ENCODE measurements around the gene TOPORS.

DNA sequence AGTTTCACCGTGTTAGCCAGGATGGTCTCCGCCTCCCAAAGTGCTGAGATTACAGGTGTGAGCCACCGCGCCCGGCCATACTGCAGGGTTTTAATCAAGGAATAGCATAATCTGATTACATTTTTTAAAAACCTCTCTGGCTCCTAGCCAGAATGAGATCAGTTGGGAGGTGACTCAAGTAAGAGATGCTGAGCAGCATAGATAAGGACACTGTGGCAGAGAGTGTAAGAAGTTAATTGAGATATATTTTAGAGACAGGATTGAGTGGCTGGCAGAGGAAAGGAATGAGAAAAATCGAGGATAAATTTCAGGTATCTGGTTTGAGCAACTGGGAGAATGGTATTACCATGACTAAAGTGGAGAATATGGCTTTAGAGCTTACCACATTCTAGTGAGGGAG lies 19.1 kb downstream of the TOPORS start:
- TF ChIP-seq, protein P1, sequence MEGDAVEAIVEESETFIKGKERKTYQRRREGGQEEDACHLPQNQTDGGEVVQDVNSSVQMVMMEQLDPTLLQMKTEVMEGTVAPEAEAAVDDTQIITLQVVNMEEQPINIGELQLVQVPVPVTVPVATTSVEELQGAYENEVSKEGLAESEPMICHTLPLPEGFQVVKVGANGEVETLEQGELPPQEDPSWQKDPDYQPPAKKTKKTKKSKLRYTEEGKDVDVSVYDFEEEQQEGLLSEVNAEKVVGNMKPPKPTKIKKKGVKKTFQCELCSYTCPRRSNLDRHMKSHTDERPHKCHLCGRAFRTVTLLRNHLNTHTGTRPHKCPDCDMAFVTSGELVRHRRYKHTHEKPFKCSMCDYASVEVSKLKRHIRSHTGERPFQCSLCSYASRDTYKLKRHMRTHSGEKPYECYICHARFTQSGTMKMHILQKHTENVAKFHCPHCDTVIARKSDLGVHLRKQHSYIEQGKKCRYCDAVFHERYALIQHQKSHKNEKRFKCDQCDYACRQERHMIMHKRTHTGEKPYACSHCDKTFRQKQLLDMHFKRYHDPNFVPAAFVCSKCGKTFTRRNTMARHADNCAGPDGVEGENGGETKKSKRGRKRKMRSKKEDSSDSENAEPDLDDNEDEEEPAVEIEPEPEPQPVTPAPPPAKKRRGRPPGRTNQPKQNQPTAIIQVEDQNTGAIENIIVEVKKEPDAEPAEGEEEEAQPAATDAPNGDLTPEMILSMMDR (IDR thresholded peaks at IDR 0.05) = no peak
- no peak for TF ChIP-seq POLR2A (IDR thresholded peaks at IDR 0.05)

Data from breast epithelium (tissue), 3 donors.